Mammary epithelial cell (primary cell): Measurements from ENCODE around the gene HSF2BP.

Experiments used
- CTCF ChIP-seq, 2 donors: IDR thresholded peaks in 1 of 2; conservative IDR thresholded peaks in 1 of 2; 2 replicates each; pipeline ENCODE4 v1.5.1; 2011 to 2012; ENCODE audit warnings: inconsistent platforms in 2 of 2, low read length in 2 of 2, mild to moderate bottlenecking in 2 of 2, control low read depth in 1 of 2, low read depth in 1 of 2; ENCODE audit not compliant: insufficient read depth in 1 of 2; ENCODE audit errors: extremely low read depth in 1 of 2
- EZH2 ChIP-seq: IDR thresholded peaks from 2 replicates; pipeline ENCODE4 v1.6.1; 2012; ENCODE audit warnings: low read length, inconsistent platforms, borderline replicate concordance

DNA sequence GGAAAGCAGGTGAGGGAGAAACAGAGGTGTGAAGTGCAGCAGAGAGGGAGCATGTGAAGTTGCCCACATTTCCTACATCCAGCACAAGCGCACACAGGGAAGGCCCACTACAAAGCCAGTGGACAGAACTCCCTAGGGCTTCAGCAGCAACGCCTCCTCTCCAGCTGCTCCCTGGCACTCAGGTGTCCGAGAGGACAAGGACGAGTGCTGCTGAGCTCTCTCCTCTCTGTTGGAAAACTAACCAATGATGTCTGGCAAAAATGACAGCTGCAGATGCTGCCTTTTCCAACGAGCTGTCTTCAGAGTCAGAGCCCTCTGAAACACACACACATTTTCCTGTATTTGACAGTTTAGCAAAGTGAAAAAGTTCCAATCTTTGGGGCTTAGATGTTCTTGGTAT, 86.8 kb downstream of the HSF2BP start:
- TF ChIP-seq CTCF (conservative IDR thresholded peaks at IDR 0.05 in 1 of 2, IDR thresholded peaks at IDR 0.05 in 1 of 2; ENCODE audit: extremely low read depth in 1 of 2, insufficient read depth in 1 of 2, low read depth in 1 of 2, low read length in 2 of 2): no peak
- no peak for TF ChIP-seq EZH2
